GM18499 (cell line): ENCODE measurements around the gene P2RY11.

ENCODE experiments used
- ATAC-seq: cut with Tn5 transposase; IDR thresholded peaks from one replicate; pipeline ENCODE4 v1.9.1; 2021; ENCODE audit warnings: moderate number of reproducible peaks; ENCODE audit not compliant: insufficient read depth, unreplicated experiment

Gene P2RY11

GRCh38 chr19:10092648-10093294 lies 18.7 kb upstream of the P2RY11 start:
- no peak for ATAC-seq

GRCh38 chr19:10093295-10094186 lies 18.0 kb upstream of the P2RY11 start:
- ATAC-seq: no peak

- ATAC-seq: no peak
These were observed 15.9 kb upstream of the P2RY11 start for GRCh38 chr19:10095622-10095947.

- no peak for ATAC-seq
These were observed 15.4 kb upstream of the P2RY11 start for GRCh38 chr19:10095948-10096614.

GRCh38 chr19:10096615-10096963 lies 14.9 kb upstream of the P2RY11 start:
- no peak for ATAC-seq

- no peak for ATAC-seq
These were observed 11.2 kb upstream of the P2RY11 start for GRCh38 chr19:10100163-10100785.

- ATAC-seq: no peak
These were observed 8.7 kb upstream of the P2RY11 start for GRCh38 chr19:10102787-10103236.

GRCh38 chr19:10104130-10104513 lies 7.4 kb upstream of the P2RY11 start:
- no peak for ATAC-seq

GRCh38 chr19:10104665-10105508 lies 6.6 kb upstream of the P2RY11 start:
- no peak for ATAC-seq

- no peak for ATAC-seq
These were observed 5.9 kb upstream of the P2RY11 start for GRCh38 chr19:10105509-10106099.

- no peak for ATAC-seq
These were observed 5.2 kb upstream of the P2RY11 start, which contains the start of gene PPAN for GRCh38 chr19:10106100-10106936. TSS of gene PPAN (plus strand) at chr19:10106362. CDS start at chr19:10106395, 33 bp downstream.

GRCh38 chr19:10107254-10107653 lies 4.2 kb upstream of the P2RY11 start:
- ATAC-seq: no peak

- ATAC-seq: no peak
These were observed 3.6 kb upstream of the P2RY11 start for GRCh38 chr19:10107817-10108367.

- no peak for ATAC-seq
These were observed 2.0 kb upstream of the P2RY11 start for GRCh38 chr19:10109528-10109927.

GRCh38 chr19:10110076-10110971 lies 1.2 kb upstream of the P2RY11 start:
- ATAC-seq: no peak

GRCh38 chr19:10110972-10111317 lies 548 bp upstream of the P2RY11 start:
- ATAC-seq: no peak

- no peak for ATAC-seq
These were observed 706 bp downstream of the P2RY11 start for GRCh38 chr19:10112037-10112761.
